Kidney (tissue), 14 donors: ENCODE results near the gene FLOT2. TPM values are rescaled to one million over a fixed set of nuclear protein-coding genes. Genes with fewer than 3 reads are reported as not detected.
"Not testable (repeated sequence)": the region's sequence is repeated elsewhere in the genome, so short reads cannot be mapped to it uniquely, and the experiment has no call there.

Experiments used
- DNase-seq, 5 donors: peaks; one replicate each; pipeline ENCODE4 v3.0.0-alpha.2; 2013 to 2020
- FAIRE-seq: peaks from 2 replicates; lab custom pipeline; 2012; peaks lifted over from hg19 to GRCh38; lab: Jason Lieb, UNC
- H3K27ac ChIP-seq, 2 donors: one replicate each; pipeline ENCODE4 v1.7.0; 2013; ENCODE audit warnings: low read depth in 2 of 2, low read length in 2 of 2, inconsistent platforms in 1 of 2
- H3K27me3 ChIP-seq: one replicate; pipeline ENCODE4 v1.7.1; 2013; ENCODE audit warnings: low read length, inconsistent platforms; ENCODE audit not compliant: control insufficient read depth, insufficient read depth
- H3K36me3 ChIP-seq, 3 donors: one replicate each; pipeline versions ENCODE4 v1.7.0 to v1.7.1; 2013; ENCODE audit warnings: low read length in 3 of 3, control low read depth in 1 of 3, inconsistent platforms in 1 of 3; ENCODE audit not compliant: insufficient read depth in 3 of 3, control insufficient read depth in 2 of 3
- H3K4me1 ChIP-seq, 3 donors: one replicate each; pipeline versions ENCODE4 v1.7.0 to v1.7.1; 2013; ENCODE audit warnings: low read length in 3 of 3, inconsistent platforms in 1 of 3, low read depth in 1 of 3; ENCODE audit not compliant: control insufficient read depth in 2 of 3, insufficient read depth in 2 of 3
- H3K4me3 ChIP-seq, 3 donors: one replicate each; pipeline versions ENCODE4 v1.7.0 to v1.8.1; 2013; ENCODE audit warnings: low read length in 3 of 3, control low read depth in 1 of 3, inconsistent platforms in 1 of 3
- H3K9ac ChIP-seq, 3 donors: one replicate each; pipeline versions ENCODE4 v1.7.0 to v1.7.1; 2013; ENCODE audit warnings: low read length in 3 of 3, control low read depth in 1 of 3, inconsistent platforms in 1 of 3
- H3K9me3 ChIP-seq, 3 donors: one replicate each; pipeline versions ENCODE4 v1.7.0 to v1.7.1; 2013; ENCODE audit warnings: low read length in 3 of 3, control low read depth in 1 of 3, inconsistent platforms in 1 of 3; ENCODE audit not compliant: control insufficient read depth in 2 of 3, insufficient read depth in 1 of 3
- intact Hi-C: fragments of 100-400 bp; cut with DNase I; formaldehyde crosslinking; loops from one replicate; pipeline ENCODE4 v1.11.1; 2022
- polyA plus RNA-seq: library from polyadenylated mRNA; stranded (reverse); fragments of 350-450 nt; fragmentation: Illumina TruSeq; extraction: RNeasy Lipid Tissue Mini Kit (QIAGEN cat#74804); gene quantifications from one replicate; pipeline ENCODE4 v1.2.3, GENCODE V29; 2014; ENCODE audit warnings: low read depth, low replicate concordance; ENCODE audit not compliant: insufficient read depth
- total RNA-seq: library from RNA; stranded (reverse); fragmentation: NEBNext Ultra II Directional; extraction: Animal tissue kit (Norgen Biotek cat#: 25700); gene quantifications from one replicate; pipeline ENCODE4 v1.2.1, GENCODE V29; 2021
- TF ChIP-seq, protein P1 (sequence below): IDR thresholded peaks from 3 replicates; pipeline ENCODE4 v1.5.1; 2012; ENCODE audit warnings: mild to moderate bottlenecking, moderate library complexity, borderline replicate concordance; ENCODE audit not compliant: insufficient read depth; ENCODE audit errors: extremely low read depth
- donor health status: control.
- donor health status: control.
- donor health status: control.
- donor health status: control.
- donor health status: control.
- donor health status: DM: yes; HTN: yes; CAD: no.
- donor health status: Normal renal cell carcinoma (clear cell type).

Gene FLOT2
- total and polyA plus RNA-seq, 2 donors from 2014 or later = 200 to 260 TPM

DNA sequence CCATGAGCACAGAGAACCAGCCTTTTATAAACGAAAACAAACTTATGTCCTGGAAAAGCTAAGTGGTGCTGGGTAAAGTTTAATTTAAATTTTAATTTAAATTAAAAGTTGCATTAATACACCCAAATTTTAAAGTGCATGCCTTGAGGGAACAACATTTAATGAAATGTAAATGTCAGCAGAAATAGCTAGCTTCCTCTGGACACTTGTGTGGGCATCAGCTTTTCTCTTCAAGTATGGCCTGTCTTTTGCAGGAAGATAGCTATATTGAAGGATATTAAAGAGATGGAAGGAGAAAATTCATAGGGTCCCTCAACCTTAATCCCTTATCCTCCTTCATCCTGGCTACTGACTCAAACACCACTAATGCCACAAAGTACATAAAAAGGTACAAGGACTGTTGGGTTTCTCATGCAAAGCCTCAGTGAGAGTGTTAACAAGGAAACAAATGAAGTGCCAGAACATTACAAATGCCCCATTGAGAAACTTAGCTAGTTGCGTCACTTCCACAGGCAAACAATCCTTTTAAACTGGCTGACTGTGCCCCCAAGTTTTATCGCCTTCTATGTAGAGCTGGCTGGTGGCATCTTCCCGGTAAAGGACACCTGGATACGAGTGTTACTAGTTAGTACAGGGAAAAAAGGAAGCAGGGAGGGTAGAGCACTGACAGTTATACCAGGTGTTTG, 39.7 kb upstream of the FLOT2 start:
- H3K36me3 ChIP-seq = no peaks in the 10 kb centered on the region
- peaks cover 0 to 13% (median 7%) of the 10 kb centered on the region in 3 donors for H3K4me1 ChIP-seq
- H3K27ac ChIP-seq = no peak overlapping the region
- H3K27me3 ChIP-seq = no peaks in the 10 kb centered on the region
- DNase-seq (no peak), FAIRE-seq (no peak)
- TF ChIP-seq, protein P1, sequence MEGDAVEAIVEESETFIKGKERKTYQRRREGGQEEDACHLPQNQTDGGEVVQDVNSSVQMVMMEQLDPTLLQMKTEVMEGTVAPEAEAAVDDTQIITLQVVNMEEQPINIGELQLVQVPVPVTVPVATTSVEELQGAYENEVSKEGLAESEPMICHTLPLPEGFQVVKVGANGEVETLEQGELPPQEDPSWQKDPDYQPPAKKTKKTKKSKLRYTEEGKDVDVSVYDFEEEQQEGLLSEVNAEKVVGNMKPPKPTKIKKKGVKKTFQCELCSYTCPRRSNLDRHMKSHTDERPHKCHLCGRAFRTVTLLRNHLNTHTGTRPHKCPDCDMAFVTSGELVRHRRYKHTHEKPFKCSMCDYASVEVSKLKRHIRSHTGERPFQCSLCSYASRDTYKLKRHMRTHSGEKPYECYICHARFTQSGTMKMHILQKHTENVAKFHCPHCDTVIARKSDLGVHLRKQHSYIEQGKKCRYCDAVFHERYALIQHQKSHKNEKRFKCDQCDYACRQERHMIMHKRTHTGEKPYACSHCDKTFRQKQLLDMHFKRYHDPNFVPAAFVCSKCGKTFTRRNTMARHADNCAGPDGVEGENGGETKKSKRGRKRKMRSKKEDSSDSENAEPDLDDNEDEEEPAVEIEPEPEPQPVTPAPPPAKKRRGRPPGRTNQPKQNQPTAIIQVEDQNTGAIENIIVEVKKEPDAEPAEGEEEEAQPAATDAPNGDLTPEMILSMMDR = no peak
- H3K9ac ChIP-seq = no peak overlapping the region
- H3K9me3 ChIP-seq = no peaks in the 10 kb centered on the region
- no peak overlapping the region for H3K4me3 ChIP-seq
- intact Hi-C loops = no loop called here

DNA sequence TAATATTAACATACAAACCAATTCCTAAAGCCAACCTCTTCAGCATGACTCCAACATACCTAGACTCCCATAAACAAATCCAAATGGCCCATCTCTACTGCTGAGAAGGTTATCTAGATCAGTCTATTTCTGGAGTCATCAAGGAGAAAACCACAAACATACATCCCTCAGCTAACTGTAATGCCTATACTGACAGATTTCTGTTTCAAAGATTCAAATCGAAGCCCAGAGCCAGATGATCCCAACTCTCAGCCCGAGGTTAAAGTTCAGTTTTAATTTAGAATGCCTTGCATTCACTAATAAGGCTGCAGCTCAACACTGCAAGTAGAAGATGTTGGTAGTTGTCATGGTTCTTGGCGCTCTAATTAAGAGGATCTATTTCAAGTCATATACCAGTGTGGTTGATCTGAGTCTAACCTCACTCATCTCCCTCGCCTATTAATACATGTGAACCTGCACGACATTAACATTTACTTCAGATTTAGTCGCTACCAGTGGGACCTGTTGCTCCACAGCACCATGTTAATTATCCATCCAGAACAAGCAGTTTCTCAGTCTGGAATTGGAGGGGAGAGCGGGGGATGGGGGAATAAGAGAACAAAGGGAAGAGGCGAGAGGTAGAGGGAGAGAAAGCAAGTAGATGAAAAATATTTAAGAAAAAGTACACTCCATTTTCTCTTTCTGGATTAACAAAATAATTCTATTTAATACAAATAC, 38.4 kb upstream of the FLOT2 start:
- Histone ChIP-seq H3K27me3 (no peaks in the 10 kb centered on the region), H3K27ac (no peak overlapping the region), H3K9ac (no peak overlapping the region), H3K9me3 (no peaks in the 10 kb centered on the region), H3K36me3 (no peaks in the 10 kb centered on the region), H3K4me3 (no peak overlapping the region), H3K4me1 (peaks cover 0 to 12% (median 7%) of the 10 kb centered on the region in 3 donors)
- DNase-seq (peak in 3 of 5 donors; percentile 41 to 56 (median 43)), FAIRE-seq (no peak)
- TF ChIP-seq, protein P1 = no peak
- intact Hi-C loops = no loop called here

DNA sequence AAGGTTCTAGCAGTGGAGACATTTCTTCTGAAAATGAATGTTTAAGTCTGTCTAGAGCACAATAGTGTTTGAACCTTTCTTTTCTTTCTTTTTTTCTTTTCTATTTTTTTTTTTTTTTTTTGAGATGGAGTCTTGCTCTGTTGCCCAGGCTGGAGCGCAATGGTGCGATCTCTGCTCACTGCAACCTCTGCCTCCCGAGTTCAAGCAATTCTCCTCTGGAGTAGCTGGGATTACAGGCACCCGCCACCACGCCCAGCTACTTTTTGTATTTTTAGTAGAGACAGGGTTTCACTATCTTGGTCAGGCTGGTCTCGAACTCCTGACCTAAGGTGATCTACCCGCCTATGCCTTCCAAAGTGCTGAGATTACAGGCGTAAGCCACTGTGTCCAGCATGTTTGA, 37.0 kb upstream of the FLOT2 start:
- H3K4me3 ChIP-seq, H3K9me3 ChIP-seq, H3K36me3 ChIP-seq, intact Hi-C loops, FAIRE-seq, H3K27ac ChIP-seq, H3K9ac ChIP-seq, H3K4me1 ChIP-seq, DNase-seq, H3K27me3 ChIP-seq: not testable (repeated sequence)

DNA sequence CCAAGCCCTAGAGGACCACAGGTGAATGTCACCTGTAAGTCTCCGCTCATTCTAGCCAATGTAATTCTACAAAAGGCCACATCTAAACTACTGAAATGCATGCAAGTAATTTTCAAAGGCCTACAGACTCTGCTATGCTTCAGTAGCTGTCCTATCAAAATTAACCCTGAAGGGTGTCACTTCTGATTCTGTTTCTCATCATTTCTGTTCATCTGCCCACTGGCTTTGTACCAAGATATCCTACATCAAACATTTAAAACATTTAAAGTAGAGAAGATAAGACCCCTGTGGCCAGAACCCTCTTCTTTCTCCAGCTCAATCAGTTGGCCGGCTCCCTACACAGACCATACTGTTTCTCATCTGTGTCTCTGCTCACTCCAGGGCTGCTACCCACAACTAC, 32.3 kb upstream of the FLOT2 start:
- no peak for FAIRE-seq
- Histone ChIP-seq H3K4me1 (peaks cover 0 to 8% (median 4%) of the 10 kb centered on the region in 3 donors), H3K9me3 (no peaks in the 10 kb centered on the region), H3K9ac (no peak overlapping the region), H3K4me3 (no peak overlapping the region), H3K36me3 (peaks cover 0 to 3% (median 0%) of the 10 kb centered on the region in 3 donors), H3K27ac (no peak overlapping the region), H3K27me3 (no peaks in the 10 kb centered on the region)
- intact Hi-C loops = no loop called here
- DNase-seq = no peak
- TF ChIP-seq, protein P1 = no peak
